H9 (cell line): Measurements from ENCODE around the gene EVC. TPM values are rescaled to one million over a fixed set of nuclear protein-coding genes. Genes with fewer than 3 reads are reported as not detected.

Experiments used
- DNase-seq: peaks from one replicate; pipeline ENCODE4 v3.0.0-alpha.2; 2017
- H2AFZ ChIP-seq: one replicate; pipeline ENCODE4 v1.6.1; 2013; ENCODE audit warnings: mild to moderate bottlenecking, low read length, control low read depth, moderate library complexity
- H2AK5ac ChIP-seq: 2 replicates; pipeline ENCODE4 v1.6.1; 2013; ENCODE audit warnings: low read length, control low read depth, mixed read lengths; ENCODE audit not compliant: insufficient read length
- H2BK120ac ChIP-seq: one replicate; pipeline ENCODE4 v1.6.1; 2013; ENCODE audit warnings: low read depth, mild to moderate bottlenecking, low read length, control low read depth, inconsistent platforms; ENCODE audit not compliant: poor library complexity, severe bottlenecking
- H2BK12ac ChIP-seq: 2 replicates; pipeline ENCODE4 v1.6.1; 2013; ENCODE audit warnings: low read length, control low read depth, mixed read lengths, low read depth; ENCODE audit not compliant: insufficient read length
- H2BK15ac ChIP-seq: 2 replicates; pipeline ENCODE4 v1.6.1; 2013; ENCODE audit warnings: low read depth, low read length, control low read depth
- H2BK20ac ChIP-seq: one replicate; pipeline ENCODE4 v1.6.1; 2013; ENCODE audit warnings: low read depth, mild to moderate bottlenecking, low read length, control low read depth, inconsistent platforms; ENCODE audit not compliant: poor library complexity, severe bottlenecking
- H2BK5ac ChIP-seq: 2 replicates; pipeline ENCODE4 v1.6.1; 2013; ENCODE audit warnings: low read length, control low read depth, mixed read lengths; ENCODE audit not compliant: insufficient read length
- H3K14ac ChIP-seq: 2 replicates; pipeline ENCODE4 v1.6.1; 2013; ENCODE audit warnings: low read length, control low read depth; ENCODE audit not compliant: insufficient read depth
- H3K18ac ChIP-seq: 2 replicates; pipeline ENCODE4 v1.6.1; 2013; ENCODE audit warnings: low read depth, mild to moderate bottlenecking, mixed read lengths, low read length, control low read depth; ENCODE audit not compliant: insufficient read length
- H3K23ac ChIP-seq: 2 replicates; pipeline ENCODE4 v1.6.1; 2013; ENCODE audit warnings: low read length, control low read depth, mixed read lengths, low read depth; ENCODE audit not compliant: insufficient read length
- H3K23me2 ChIP-seq: 2 replicates; pipeline ENCODE4 v1.6.1; 2013; ENCODE audit warnings: low read depth, mild to moderate bottlenecking, mixed read lengths, low read length, control low read depth; ENCODE audit not compliant: insufficient read length, poor library complexity, severe bottlenecking
- H3K27ac ChIP-seq: 2 replicates; pipeline ENCODE4 v1.5.1; 2013; ENCODE audit warnings: low read length, control low read depth, mixed read lengths, low read depth; ENCODE audit not compliant: insufficient read length
- H3K27me3 ChIP-seq: 2 replicates; pipeline ENCODE4 v1.6.1; 2013; ENCODE audit warnings: low read length, control low read depth, inconsistent platforms; ENCODE audit not compliant: insufficient read depth
- H3K4ac ChIP-seq: 2 replicates; pipeline ENCODE4 v1.6.1; 2013; ENCODE audit warnings: low read depth, mild to moderate bottlenecking, control low read depth, inconsistent platforms, low read length, moderate library complexity
- H3K4me1 ChIP-seq: 2 replicates; pipeline ENCODE4 v1.6.1; 2013; ENCODE audit warnings: low read length, control low read depth, inconsistent platforms; ENCODE audit not compliant: insufficient read depth
- H3K4me2 ChIP-seq: 2 replicates; pipeline ENCODE4 v1.6.1; 2013; ENCODE audit warnings: low read length, control low read depth, mixed read lengths; ENCODE audit not compliant: insufficient read length, insufficient read depth
- H3K56ac ChIP-seq: 2 replicates; pipeline ENCODE4 v1.6.1; 2013; ENCODE audit warnings: low read depth, mild to moderate bottlenecking, mixed read lengths, low read length, control low read depth; ENCODE audit not compliant: insufficient read length
- H3K79me1 ChIP-seq: 2 replicates; pipeline ENCODE4 v1.6.1; 2013; ENCODE audit warnings: low read depth, mild to moderate bottlenecking, moderate library complexity, low read length, control low read depth, inconsistent platforms; ENCODE audit not compliant: insufficient read depth, poor library complexity, severe bottlenecking
- H3K79me2 ChIP-seq: 2 replicates; pipeline ENCODE4 v1.6.1; 2013; ENCODE audit warnings: low read length, control low read depth, inconsistent platforms; ENCODE audit not compliant: insufficient read depth
- H3K9ac ChIP-seq: 2 replicates; pipeline ENCODE4 v1.6.1; 2013; ENCODE audit warnings: low read length, control low read depth, mixed read lengths; ENCODE audit not compliant: insufficient read length; ENCODE audit errors: extremely low read depth
- H3K9me3 ChIP-seq: one replicate; pipeline ENCODE4 v1.6.1; 2013; ENCODE audit warnings: low read depth, low read length, inconsistent platforms; ENCODE audit not compliant: control insufficient read depth
- H3T11ph ChIP-seq: one replicate; pipeline ENCODE4 v1.6.1; 2013; ENCODE audit warnings: mild to moderate bottlenecking, low read length, control low read depth, inconsistent platforms
- H4K20me1 ChIP-seq: one replicate; pipeline ENCODE4 v1.6.1; 2013; ENCODE audit not compliant: control insufficient read depth, insufficient read length, insufficient read depth
- H4K5ac ChIP-seq: 2 replicates; pipeline ENCODE4 v1.6.1; 2013; ENCODE audit warnings: low read depth, mild to moderate bottlenecking, mixed read lengths, low read length, control low read depth; ENCODE audit not compliant: insufficient read length
- H4K8ac ChIP-seq: replicated peaks from 2 replicates; pipeline ENCODE4 v1.6.1; 2013; ENCODE audit warnings: low read length, control low read depth, mixed read lengths, low read depth; ENCODE audit not compliant: insufficient read length
- H4K91ac ChIP-seq: 2 replicates; pipeline ENCODE4 v1.6.1; 2013; ENCODE audit warnings: low read depth, mild to moderate bottlenecking, moderate library complexity, mixed read lengths, low read length, control low read depth; ENCODE audit not compliant: insufficient read length
- H3K27ac Mint-ChIP-seq, 3 experiments: 2 replicates in 2 of 3; 3 replicates in 1 of 3; pipeline ENCODE4 v1.8.0; 2020 to 2021; ENCODE audit warnings: mixed read lengths in 3 of 3, mild to moderate bottlenecking in 1 of 3, moderate library complexity in 1 of 3
- H3K27me3 Mint-ChIP-seq: 2 replicates; pipeline ENCODE4 v1.8.0; 2021; ENCODE audit warnings: low read depth, mild to moderate bottlenecking, moderate library complexity, mixed read lengths
- H3K36me3 Mint-ChIP-seq, 3 experiments: 2 replicates in 2 of 3; 3 replicates in 1 of 3; pipeline ENCODE4 v1.8.0; 2020 to 2021; ENCODE audit warnings: low read depth in 3 of 3, mixed read lengths in 3 of 3; ENCODE audit not compliant: insufficient read depth in 1 of 3
- H3K4me1 Mint-ChIP-seq, 2 experiments: 2 replicates each; pipeline ENCODE4 v1.8.0; 2020; ENCODE audit warnings: mixed read lengths in 2 of 2
- H3K4me3 Mint-ChIP-seq, 2 experiments: 2 replicates in 1 of 2; 3 replicates in 1 of 2; pipeline ENCODE4 v1.8.0; 2020 to 2021; ENCODE audit warnings: mild to moderate bottlenecking in 2 of 2, mixed read lengths in 2 of 2, moderate library complexity in 1 of 2
- H3K9me3 Mint-ChIP-seq, 2 experiments: 2 replicates in 1 of 2; 3 replicates in 1 of 2; pipeline ENCODE4 v1.8.0; 2020; ENCODE audit warnings: mild to moderate bottlenecking in 2 of 2, mixed read lengths in 2 of 2, moderate library complexity in 1 of 2
- CTCF ChIP-seq: fragments of 200-600 bp; sonication (generic); conservative IDR thresholded peaks from 3 replicates; pipeline ENCODE4 v1.8.0; 2021; ENCODE audit warnings: antibody characterized with exemption, mild to moderate bottlenecking
- WGBS: extraction: QIAGEN DNeasy Blood & Tissue Kit; methylation state at CpG from one replicate; pipeline ENCODE4 v1.1.7; 2013; ENCODE audit warnings: missing lambda C conversion rate, low lambda C conversion rate, mixed read lengths; ENCODE audit not compliant: insufficient read length; ENCODE audit errors: extremely low coverage; 5-methylcytosine and 5-hydroxymethylcytosine counted together
- total RNA-seq: library from RNA; stranded (reverse); gene quantifications from 2 replicates; pipeline ENCODE4 v1.2.1, GENCODE V29; 2021

The EVC gene
- total RNA-seq, 1 experiment from 2014 or later: 10.1 TPM

GRCh38 chr4:5720980-5721379, 10.0 kb downstream of the EVC start:
- Histone ChIP-seq H4K5ac (no peak overlapping the region), H3K27me3 (no peaks in the 10 kb centered on the region), H2BK15ac (no peak overlapping the region), H4K20me1 (no peaks in the 10 kb centered on the region), H3K79me1 (no peaks in the 10 kb centered on the region), H2BK20ac (no peak overlapping the region), H3K27ac (no peak overlapping the region), H3K4me2 (no peak overlapping the region), H2AK5ac (no peak overlapping the region), H4K91ac (no peak overlapping the region), H3K18ac (no peak overlapping the region), H3K23me2 (no peaks in the 10 kb centered on the region), H3T11ph (no peak overlapping the region), H2BK12ac (no peak overlapping the region), H3K79me2 (no peaks in the 10 kb centered on the region), H3K4ac (no peak overlapping the region), H3K56ac (no peak overlapping the region), H3K14ac (no peak overlapping the region), H3K23ac (no peak overlapping the region), H4K8ac (no peak overlapping the region), H2AFZ (no peak overlapping the region), H2BK5ac (no peak overlapping the region), H2BK120ac (no peak overlapping the region), H3K9ac (no peak overlapping the region), H3K4me1 (no peaks in the 10 kb centered on the region), H3K9me3 (no peaks in the 10 kb centered on the region)
- peak overlapping the region in 1 of 3 experiments; percentile 24; a peak in 1 of 7 replicates for H3K27ac Mint-ChIP-seq
- peaks cover 11 to 18% (median 15%) of the 10 kb centered on the region in 3 experiments; a peak in 5 of 7 replicates for H3K36me3 Mint-ChIP-seq
- no peak for TF ChIP-seq CTCF
- no CpG with 5 or more reads among the region's 3 CpGs for WGBS
- H3K27me3 Mint-ChIP-seq: no peaks in the 10 kb centered on the region
- peaks cover 12 to 17% of the 10 kb centered on the region in 2 experiments for H3K4me1 Mint-ChIP-seq
- no peak for DNase-seq
- peaks cover 0 to 1% of the 10 kb centered on the region in 2 experiments; a peak in 1 of 5 replicates for H3K9me3 Mint-ChIP-seq
- H3K4me3 Mint-ChIP-seq: no peak overlapping the region
